ENCODE results near the gene CDH24.

The CDH24 gene

GRCh38 chr14:23043145-23043544 is 14.2 kb downstream of the CDH24 start:
- DNase-seq (ENCODE audit: low read depth) = no peak

- no peak for DNase-seq (ENCODE audit: low read depth)
Measured at GRCh38 chr14:23042162-23042965, 15.0 kb downstream of the CDH24 start, which contains the start of gene PSMB11. TSS of gene PSMB11 (plus strand) at chr14:23042212. CDS start at chr14:23042226, 14 bp downstream.

- DNase-seq (ENCODE audit: low read depth) = no peak
Measured at GRCh38 chr14:23041729-23042128, 15.6 kb downstream of the CDH24 start.

DNA sequence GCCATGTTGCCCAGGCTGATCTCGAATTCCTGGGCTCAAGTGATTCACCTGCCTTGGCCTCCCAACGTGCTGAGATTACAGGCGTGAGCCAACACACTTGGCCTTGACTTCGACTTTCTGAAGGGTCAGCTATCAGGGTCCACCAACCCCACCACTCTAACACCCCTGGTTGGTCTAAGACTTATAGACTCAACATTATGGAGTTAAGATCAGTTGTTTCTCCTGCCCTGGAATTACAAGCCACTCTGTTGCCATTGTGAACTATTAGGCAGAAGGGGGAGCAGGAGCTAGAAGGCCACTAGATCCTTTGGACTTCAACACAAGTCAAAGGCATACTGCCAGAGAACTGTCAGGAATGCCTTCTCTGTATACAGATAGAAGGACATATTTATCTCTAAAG is 17.2 kb downstream of the CDH24 start:
- DNase-seq (ENCODE audit: low read depth) = no peak

GRCh38 chr14:23035303-23036144 is 21.8 kb downstream of the CDH24 start:
- DNase-seq (ENCODE audit: low read depth) = no peak

DNA sequence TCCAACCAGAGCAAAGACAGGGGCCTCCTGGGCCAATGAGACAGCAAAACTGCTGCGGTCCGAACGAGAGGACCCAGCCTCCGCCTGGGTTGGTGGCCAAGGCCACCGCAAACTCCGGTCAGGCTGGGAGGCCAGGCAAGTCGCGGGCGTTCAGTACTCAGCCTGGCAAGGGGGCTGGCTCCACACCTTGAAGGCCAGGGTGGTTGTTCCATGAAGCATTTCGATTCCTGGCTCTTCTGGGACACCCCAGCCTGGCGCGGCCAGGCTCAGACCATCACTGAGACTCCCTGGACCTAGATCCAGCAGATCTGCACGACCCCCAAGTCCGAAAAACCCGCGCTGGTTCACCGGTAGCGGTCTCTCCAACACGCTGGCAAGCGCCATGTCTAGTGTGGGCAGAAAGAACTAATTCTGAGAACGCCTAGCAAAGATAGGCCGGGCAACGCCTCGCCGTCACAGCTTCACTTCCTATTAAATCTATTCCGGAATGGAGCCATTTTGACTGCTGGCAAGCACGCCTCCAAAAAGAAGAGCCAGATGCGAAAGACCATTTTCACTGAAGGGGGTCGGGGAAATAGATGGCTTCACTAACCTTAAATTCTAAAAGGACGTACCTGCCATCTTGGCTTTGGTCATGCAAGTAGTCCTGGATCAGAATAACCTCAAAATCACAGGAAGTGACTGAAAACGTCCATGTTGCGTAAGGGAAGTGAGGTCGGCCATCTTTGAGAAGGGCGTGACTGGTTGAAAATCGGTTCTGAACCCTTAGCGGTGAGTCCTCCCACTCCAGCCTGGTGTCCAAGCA is 22.6 kb downstream of the CDH24 start, which contains the start of gene PSMB5:
Gene PSMB5, minus strand, starts transcription at position 403 of the 805 bp plus-strand sequence. Its CDS starts 19 bp downstream, at position 384.
- peak; percentile 85 for DNase-seq (ENCODE audit: low read depth)

DNA sequence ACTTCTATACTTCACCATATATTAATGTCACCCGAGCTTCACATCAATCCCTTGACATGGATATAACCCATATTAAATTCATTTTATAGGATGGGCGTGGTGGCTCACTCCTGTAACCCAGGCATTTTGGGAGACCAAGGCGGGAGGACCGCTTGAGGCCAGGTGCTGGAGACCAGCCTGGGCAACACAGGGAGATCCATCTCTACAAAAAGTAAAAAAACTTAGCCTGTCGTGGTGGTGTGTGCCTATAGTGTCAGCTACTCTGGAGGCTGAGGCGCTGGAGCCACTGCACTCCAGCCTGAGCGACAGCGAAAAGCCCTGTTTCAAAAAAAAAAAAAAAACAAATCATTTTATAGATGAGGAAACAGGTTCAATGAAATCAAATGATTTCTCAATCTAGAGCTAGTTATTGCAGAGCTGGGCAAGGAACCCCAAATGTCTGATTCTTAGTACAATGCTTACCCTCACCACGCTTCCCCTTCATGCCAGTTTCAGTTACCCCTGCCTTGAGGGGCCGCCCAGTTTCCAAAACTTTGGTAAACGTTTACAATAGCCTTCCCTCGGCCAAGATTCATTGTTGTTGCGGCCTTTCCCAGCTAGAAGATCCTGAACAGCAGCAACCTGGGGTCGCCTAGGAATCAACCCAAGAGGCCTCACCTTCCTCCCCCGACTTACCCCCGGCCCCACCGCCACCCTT is 23.4 kb downstream of the CDH24 start:
- DNase-seq (ENCODE audit: low read depth) = no peak

GRCh38 chr14:23033251-23033727 is 24.0 kb downstream of the CDH24 start:
- DNase-seq (ENCODE audit: low read depth) = no peak

DNA sequence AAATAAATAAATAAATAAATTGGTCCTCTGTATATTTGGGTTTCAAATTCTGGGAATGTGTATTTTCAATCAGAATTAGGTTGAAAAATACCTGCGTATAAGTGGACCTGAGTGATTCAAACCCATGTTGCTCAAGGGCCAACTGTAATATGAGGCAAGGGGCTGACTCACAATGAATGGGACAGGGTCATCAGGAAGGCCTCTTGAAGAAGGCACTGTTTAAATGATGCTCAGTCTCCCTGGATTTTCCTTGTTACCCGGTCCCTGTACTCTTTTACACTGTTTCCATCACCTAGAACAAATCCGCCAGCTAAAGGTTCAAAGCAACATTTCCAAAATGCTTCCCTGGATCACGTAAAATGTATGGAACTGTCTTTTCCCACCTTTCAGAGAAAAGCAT is 26.4 kb downstream of the CDH24 start:
- no peak for DNase-seq (ENCODE audit: low read depth)

DNA sequence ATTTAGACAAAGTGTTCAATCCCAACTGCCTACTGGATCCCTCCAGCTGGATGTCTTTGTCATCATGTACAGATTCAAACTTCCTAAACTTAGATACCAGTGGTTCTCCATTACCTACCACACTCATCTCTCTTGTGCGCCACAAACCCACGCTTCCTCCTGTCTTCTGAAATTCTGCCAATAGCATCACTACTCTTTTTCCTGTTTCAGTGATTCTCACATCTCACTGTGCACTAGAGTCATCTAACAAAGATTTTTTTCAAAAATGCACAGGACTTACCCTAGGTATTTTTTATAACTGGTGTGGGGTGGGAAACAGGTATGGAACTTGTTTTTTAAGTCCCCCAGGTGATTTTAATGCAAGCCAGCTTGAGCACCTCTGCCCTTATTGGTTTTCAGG is 28.5 kb downstream of the CDH24 start:
- DNase-seq (ENCODE audit: low read depth) = no peak

DNA sequence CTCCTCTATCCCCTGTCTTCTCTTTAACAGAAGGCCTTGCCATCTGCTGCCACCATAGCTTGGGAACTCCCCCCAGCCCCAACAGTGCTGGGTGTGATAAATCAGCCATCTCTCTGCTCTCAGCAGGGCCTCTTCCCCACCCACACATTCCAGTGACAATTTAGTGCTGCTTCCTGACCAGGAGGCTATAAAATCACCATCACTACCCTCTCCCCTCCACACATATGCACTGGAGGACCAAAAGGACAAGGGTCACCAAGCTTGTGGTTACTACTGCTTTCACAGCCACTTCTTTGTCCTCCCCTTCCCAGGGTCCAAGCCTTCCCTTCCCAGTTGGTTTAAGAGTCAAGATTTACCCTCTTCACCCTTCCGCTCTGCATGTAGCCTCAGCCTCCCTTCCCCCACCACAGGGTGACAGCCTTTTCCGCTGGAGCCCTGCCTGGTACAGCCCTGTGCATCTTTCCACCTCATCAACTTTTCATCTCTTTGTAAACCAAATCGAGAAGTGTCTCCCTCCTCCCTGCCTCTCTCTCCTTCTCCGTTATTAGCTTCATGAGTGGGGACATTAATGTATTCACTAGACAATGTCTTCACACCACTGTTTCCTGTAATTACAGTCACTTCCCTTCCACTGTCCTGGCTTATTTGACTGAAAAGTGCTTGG is 32.0 kb downstream of the CDH24 start:
- DNase-seq (ENCODE audit: low read depth) = no peak

- no peak for DNase-seq (ENCODE audit: low read depth)
Measured at GRCh38 chr14:23024612-23025075, 32.7 kb downstream of the CDH24 start.

GRCh38 chr14:23023795-23024152 is 33.5 kb downstream of the CDH24 start:
- DNase-seq (ENCODE audit: low read depth) = no peak

DNA sequence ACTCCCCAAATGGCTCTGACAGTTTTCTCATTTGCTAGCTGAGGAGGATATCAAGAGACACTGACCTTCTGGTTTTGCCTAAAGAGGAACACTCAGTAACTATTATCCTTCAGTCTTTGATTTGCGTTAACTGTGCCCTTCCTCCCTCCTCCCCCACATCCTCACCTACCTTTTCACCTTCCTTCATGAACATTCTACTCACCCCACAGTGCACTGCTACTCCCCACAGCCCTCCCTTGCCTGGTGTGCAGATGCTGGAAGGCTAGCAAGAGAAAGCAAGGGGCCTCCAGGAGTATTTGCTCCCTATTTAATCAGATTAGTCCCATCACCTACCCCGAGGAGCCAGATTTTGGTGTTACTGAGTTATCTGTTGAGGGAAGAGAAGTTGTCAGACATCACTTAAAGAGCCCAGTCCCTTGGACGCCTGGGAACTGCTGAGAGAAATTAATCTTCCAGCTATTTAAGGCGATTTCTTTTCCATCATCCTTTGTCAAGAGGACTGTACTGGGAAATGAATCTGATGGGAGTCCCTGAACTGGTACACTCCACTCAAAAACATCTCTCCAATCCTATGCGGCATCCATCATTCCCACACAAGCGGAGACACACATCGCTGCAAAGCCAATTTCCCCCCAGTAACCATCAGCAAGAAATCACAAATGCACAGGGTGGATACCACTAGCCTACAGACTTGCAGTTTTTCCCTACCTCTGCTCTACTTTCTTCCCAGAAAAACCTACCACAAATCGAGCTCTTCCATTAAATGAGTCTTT is 34.1 kb downstream of the CDH24 start:
- DNase-seq (ENCODE audit: low read depth) = no peak

GRCh38 chr14:23021889-23022442 is 35.4 kb downstream of the CDH24 start:
- DNase-seq (ENCODE audit: low read depth) = no peak

DNA sequence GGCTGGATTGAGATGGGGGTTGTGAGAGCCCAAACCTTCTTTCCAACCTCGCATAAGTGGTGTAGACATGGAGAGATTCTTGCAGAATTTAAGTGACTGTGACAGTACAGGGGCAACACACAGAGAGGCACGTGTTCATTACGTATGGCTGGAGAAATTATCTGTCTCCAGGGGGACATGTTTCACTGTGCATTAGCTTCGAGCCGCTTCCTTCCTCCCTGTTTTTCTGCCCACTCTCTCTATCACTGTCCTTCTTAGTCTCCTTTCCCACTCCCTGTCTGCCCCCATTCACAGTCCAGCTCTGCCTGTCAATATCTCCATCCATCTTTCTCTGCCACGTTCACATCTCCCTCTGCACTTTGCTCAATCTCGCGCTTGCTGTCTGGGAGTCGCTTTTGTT is 35.9 kb downstream of the CDH24 start:
- no peak for DNase-seq (ENCODE audit: low read depth)

DNA sequence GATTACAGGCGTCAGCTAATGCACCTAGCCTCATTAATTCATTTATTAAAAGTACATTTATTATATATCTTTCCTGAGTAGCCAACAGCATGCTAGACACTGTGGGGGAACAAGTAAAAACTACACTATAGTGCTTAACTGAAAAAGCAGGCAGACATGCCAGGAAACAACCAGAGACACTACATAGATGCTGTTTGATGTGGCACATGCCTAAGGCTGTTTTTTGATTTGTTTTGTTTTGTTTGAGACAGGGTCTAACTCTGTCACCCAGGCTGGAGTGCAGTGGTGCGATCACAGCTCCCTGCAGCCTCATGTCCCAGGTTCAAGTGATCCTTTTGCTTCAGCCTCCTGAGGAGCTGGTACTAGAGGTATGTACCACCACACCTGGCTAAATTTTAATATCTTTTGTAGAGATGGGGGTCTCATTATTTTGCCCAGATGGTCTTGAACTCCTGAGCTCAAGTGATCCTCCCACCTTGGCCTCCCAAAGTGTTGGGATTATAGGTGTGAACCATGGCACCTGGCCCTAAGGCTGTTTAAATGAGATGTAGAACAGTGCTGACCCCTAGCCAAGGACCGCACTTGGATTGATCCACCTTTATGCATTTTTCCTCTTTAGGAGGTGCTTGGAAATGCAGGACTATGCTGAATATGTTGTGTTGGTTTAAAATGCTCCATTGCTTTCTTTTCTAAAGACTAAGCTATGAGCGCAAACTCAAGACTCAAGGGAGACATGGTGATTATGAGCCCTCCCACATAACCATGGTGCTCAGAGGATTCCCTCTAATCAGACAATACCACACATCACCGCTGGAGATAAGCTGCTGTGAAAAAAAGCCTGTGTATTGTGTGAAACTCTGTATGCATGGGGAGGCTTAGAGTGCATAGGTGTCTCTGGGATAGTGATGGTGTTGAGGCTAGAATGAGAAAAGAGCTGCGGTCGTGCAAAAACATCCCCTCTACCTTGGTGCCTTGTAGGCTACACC is 36.9 kb downstream of the CDH24 start:
- DNase-seq (ENCODE audit: low read depth) = no peak

- no peak for DNase-seq (ENCODE audit: low read depth)
Measured at GRCh38 chr14:23018107-23018506, 39.2 kb downstream of the CDH24 start.
